Prostate gland (tissue), 2 donors: Measurements from ENCODE around the gene CFAP20.

Experiments used
- POLR2A ChIP-seq: fragments of 450-650 bp; IDR thresholded peaks from one replicate; pipeline ENCODE4 v1.6.1; 2016; ENCODE audit warnings: antibody characterized with exemption, mild to moderate bottlenecking
- POLR2AphosphoS5 ChIP-seq: sonication (generic); formaldehyde crosslinking; IDR thresholded peaks from one replicate; pipeline ENCODE4 v1.6.1; 2017; ENCODE audit warnings: antibody characterized with exemption
- TF ChIP-seq, protein P1 (sequence below), 4 experiments: fragments of 200-600 bp in 2 of 4; fragments of 450-650 bp in 2 of 4; sonication (generic) in 2 of 4; IDR thresholded peaks; 1 replicate in 3 of 4; 2 replicates in 1 of 4; pipeline ENCODE4 v1.5.1; 2016 to 2019; ENCODE audit warnings: antibody characterized with exemption in 4 of 4, mild to moderate bottlenecking in 2 of 4, moderate library complexity in 2 of 4

DNA sequence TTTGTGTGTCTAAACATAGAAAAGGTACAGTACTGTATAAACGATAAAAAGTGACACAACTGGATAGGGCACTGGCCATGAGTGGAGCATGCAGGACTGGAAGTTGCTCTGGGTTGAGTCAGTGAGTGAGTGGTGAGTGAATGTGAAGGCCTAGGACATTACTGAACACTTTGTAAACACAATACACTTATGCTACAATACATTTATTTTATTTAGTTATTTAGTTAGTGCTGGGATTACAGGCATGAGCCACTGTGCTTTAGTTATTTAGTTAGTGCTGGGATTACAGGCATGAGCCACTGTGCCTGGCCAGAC, 4.6 kb downstream of the CFAP20 start:
- TF ChIP-seq, protein P1, sequence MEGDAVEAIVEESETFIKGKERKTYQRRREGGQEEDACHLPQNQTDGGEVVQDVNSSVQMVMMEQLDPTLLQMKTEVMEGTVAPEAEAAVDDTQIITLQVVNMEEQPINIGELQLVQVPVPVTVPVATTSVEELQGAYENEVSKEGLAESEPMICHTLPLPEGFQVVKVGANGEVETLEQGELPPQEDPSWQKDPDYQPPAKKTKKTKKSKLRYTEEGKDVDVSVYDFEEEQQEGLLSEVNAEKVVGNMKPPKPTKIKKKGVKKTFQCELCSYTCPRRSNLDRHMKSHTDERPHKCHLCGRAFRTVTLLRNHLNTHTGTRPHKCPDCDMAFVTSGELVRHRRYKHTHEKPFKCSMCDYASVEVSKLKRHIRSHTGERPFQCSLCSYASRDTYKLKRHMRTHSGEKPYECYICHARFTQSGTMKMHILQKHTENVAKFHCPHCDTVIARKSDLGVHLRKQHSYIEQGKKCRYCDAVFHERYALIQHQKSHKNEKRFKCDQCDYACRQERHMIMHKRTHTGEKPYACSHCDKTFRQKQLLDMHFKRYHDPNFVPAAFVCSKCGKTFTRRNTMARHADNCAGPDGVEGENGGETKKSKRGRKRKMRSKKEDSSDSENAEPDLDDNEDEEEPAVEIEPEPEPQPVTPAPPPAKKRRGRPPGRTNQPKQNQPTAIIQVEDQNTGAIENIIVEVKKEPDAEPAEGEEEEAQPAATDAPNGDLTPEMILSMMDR (IDR thresholded peaks at IDR 0.05) = no peak
- TF ChIP-seq POLR2AphosphoS5 = no peak
- no peak for TF ChIP-seq POLR2A
